SU-DHL-6 (cell line): ENCODE measurements around the gene FSTL4.

Source experiments
- H2AFZ ChIP-seq: fragments of 200-600 bp; sonication (generic); 2 replicates; pipeline ENCODE4 v1.6.1; 2014; ENCODE audit warnings: low read depth, mild to moderate bottlenecking, moderate library complexity, mixed read lengths, antibody characterized with exemption, low read length; ENCODE audit not compliant: severe bottlenecking
- H3F3A ChIP-seq: fragments of 200-600 bp; shearing (Covaris generic); 2 replicates; pipeline ENCODE4 v1.6.0; 2016; ENCODE audit warnings: antibody characterized with exemption, mild to moderate bottlenecking; ENCODE audit not compliant: insufficient read depth
- H3K27ac ChIP-seq: fragments of 200-600 bp; sonication (generic); 2 replicates; pipeline ENCODE4 v1.5.1; 2016; ENCODE audit warnings: low read depth, mild to moderate bottlenecking, low read length, moderate library complexity, mixed read lengths
- H3K27me3 ChIP-seq: fragments of 200-600 bp; sonication (generic), shearing (Covaris generic); 2 replicates; pipeline ENCODE4 v1.6.0; 2014; ENCODE audit warnings: mild to moderate bottlenecking, low read length
- H3K36me3 ChIP-seq: fragments of 200-600 bp; sonication (generic); 2 replicates; pipeline ENCODE4 v1.6.1; 2014; ENCODE audit warnings: mild to moderate bottlenecking, low read length, mixed read lengths
- H3K4me2 ChIP-seq: fragments of 300-600, 200-600 bp; shearing (Covaris generic), sonication (generic); 2 replicates; pipeline ENCODE4 v1.6.0; 2014; ENCODE audit warnings: low read length, low read depth, mild to moderate bottlenecking; ENCODE audit not compliant: poor library complexity, severe bottlenecking
- H3K4me3 ChIP-seq: fragments of 200-600 bp; sonication (generic); 2 replicates; pipeline ENCODE4 v1.5.1; 2014; ENCODE audit warnings: antibody characterized with exemption, low read length, mild to moderate bottlenecking, mixed read lengths; ENCODE audit not compliant: insufficient read depth, poor library complexity, severe bottlenecking
- H3K79me2 ChIP-seq: fragments of 200-600 bp; sonication (generic); 2 replicates; pipeline ENCODE4 v1.6.1; 2014; ENCODE audit warnings: mild to moderate bottlenecking, low read length, moderate library complexity; ENCODE audit not compliant: insufficient read depth
- H3K9ac ChIP-seq: fragments of 200-600 bp; sonication (generic); 2 replicates; pipeline ENCODE4 v1.7.0; 2014; ENCODE audit warnings: mild to moderate bottlenecking, low read length
- H3K9me2 ChIP-seq: fragments of 200-600 bp; sonication (generic); replicated peaks from 2 replicates; pipeline ENCODE4 v1.6.1; 2014; ENCODE audit warnings: low read length; ENCODE audit not compliant: insufficient read depth
- H3K9me3 ChIP-seq: fragments of 200-600 bp; sonication (generic); 2 replicates; pipeline ENCODE4 v1.6.1; 2014; ENCODE audit warnings: low read length, mixed read lengths; ENCODE audit not compliant: insufficient read depth
- H4K20me1 ChIP-seq: fragments of 200-600 bp; sonication (generic); 2 replicates; pipeline ENCODE4 v1.6.1; 2014; ENCODE audit warnings: low read depth, mild to moderate bottlenecking, antibody characterized with exemption, low read length, moderate library complexity, mixed read lengths
- EZH2phosphoT487 ChIP-seq: fragments of 200-600 bp; sonication (generic), shearing (Covaris generic); conservative IDR thresholded peaks from 2 replicates; pipeline ENCODE4 v1.6.1; 2018; ENCODE audit warnings: mild to moderate bottlenecking, antibody characterized with exemption, low read length, moderate library complexity, mixed read lengths
- TF ChIP-seq, protein P1 (sequence below): fragments of 200-600 bp; sonication (generic); IDR thresholded peaks from one replicate; pipeline ENCODE4 v1.5.1; 2017; ENCODE audit warnings: antibody characterized with exemption, mild to moderate bottlenecking, low read length, moderate library complexity; ENCODE audit not compliant: insufficient read depth, poor library complexity, severe bottlenecking

FSTL4 gene

DNA sequence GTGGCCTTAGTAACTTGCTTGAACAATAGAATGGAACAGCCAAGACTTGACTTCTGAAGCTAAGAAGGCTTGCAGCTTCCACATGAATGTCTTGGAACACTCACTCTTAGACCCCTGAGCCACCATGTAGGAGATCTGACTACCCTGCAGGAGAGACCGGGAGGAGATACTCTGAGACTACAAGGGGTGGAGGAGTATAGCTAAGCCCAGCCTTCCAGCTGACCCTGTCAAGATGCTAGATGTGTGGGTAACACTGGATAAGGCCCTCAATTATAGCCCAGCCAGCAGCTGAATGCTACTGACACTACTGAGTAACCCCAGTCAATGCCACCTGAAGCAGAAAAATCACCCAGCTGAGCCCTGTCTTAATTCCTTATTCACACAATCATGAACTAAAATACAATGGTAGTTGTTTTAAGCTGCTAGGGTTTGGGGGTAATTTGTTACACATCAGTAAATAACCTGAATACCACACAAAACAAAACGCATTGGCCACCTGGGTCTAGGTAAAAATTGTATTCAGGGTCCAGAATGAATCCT, 180.9 kb downstream of the FSTL4 start:
- no peak overlapping the region for H2AFZ ChIP-seq
- H3K27me3 ChIP-seq: no peaks in the 10 kb centered on the region
- H3K9ac ChIP-seq: no peak overlapping the region
- no peaks in the 10 kb centered on the region for H3K36me3 ChIP-seq
- H3K4me2 ChIP-seq: no peak overlapping the region
- TF ChIP-seq, protein P1, sequence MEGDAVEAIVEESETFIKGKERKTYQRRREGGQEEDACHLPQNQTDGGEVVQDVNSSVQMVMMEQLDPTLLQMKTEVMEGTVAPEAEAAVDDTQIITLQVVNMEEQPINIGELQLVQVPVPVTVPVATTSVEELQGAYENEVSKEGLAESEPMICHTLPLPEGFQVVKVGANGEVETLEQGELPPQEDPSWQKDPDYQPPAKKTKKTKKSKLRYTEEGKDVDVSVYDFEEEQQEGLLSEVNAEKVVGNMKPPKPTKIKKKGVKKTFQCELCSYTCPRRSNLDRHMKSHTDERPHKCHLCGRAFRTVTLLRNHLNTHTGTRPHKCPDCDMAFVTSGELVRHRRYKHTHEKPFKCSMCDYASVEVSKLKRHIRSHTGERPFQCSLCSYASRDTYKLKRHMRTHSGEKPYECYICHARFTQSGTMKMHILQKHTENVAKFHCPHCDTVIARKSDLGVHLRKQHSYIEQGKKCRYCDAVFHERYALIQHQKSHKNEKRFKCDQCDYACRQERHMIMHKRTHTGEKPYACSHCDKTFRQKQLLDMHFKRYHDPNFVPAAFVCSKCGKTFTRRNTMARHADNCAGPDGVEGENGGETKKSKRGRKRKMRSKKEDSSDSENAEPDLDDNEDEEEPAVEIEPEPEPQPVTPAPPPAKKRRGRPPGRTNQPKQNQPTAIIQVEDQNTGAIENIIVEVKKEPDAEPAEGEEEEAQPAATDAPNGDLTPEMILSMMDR: no peak
- TF ChIP-seq EZH2phosphoT487: no peak
- H3K4me3 ChIP-seq: no peak overlapping the region
- no peaks in the 10 kb centered on the region for H3K79me2 ChIP-seq
- H4K20me1 ChIP-seq: no peaks in the 10 kb centered on the region
- H3F3A ChIP-seq: no peaks in the 10 kb centered on the region
- no peaks in the 10 kb centered on the region for H3K9me2 ChIP-seq
- no peak overlapping the region for H3K27ac ChIP-seq
- no peaks in the 10 kb centered on the region for H3K9me3 ChIP-seq

DNA sequence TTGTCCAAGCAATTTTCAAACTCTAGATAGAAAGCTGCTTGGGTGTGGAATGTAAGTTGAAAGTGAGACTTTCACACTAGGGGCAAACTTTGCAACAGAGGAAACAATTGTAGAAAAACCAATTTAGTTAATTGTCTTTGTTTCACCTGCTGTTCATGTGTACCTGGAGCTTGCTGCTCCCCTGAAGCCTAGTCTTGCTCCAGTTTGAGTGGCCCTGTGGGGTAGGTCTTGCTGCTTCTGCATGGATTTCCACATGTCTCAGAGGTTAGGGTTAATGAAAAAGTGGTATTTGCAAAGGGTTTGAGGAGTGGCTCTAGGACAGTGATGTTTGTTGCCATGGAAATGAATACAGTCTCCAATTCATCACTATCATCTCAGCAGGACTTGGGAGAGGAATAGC, 182.2 kb downstream of the FSTL4 start:
- no peaks in the 10 kb centered on the region for H3K36me3 ChIP-seq
- H3K9me2 ChIP-seq: no peaks in the 10 kb centered on the region
- no peak overlapping the region for H3K9ac ChIP-seq
- H3F3A ChIP-seq: no peaks in the 10 kb centered on the region
- no peaks in the 10 kb centered on the region for H3K79me2 ChIP-seq
- H3K4me3 ChIP-seq: no peak overlapping the region
- H3K27ac ChIP-seq: no peak overlapping the region
- no peak overlapping the region for H2AFZ ChIP-seq
- no peaks in the 10 kb centered on the region for H4K20me1 ChIP-seq
- no peaks in the 10 kb centered on the region for H3K9me3 ChIP-seq
- no peak for TF ChIP-seq EZH2phosphoT487
- TF ChIP-seq, protein P1: no peak
- H3K4me2 ChIP-seq: no peak overlapping the region
- no peaks in the 10 kb centered on the region for H3K27me3 ChIP-seq

DNA sequence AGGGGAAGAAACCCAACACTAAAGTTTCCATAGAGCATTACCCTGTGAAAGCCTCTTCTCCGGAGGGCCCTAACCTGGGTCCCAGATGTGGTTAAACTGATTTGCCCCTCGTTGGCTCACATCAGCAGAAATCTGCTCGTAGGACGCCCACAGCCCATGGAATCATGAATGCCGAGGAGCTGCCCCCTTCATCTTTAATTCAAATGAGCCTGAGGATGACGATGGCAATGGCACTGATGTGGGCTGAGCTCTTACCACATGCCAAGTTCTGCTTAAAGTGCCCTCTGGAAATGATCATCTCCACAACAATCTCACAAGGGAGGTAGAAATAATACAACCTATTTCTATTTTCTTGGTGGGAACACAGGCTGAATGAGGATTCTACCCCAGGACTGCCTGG, 183.3 kb downstream of the FSTL4 start:
- TF ChIP-seq EZH2phosphoT487: no peak
- TF ChIP-seq, protein P1: no peak
- H4K20me1 ChIP-seq: no peaks in the 10 kb centered on the region
- H3K4me2 ChIP-seq: no peak overlapping the region
- no peak overlapping the region for H2AFZ ChIP-seq
- no peaks in the 10 kb centered on the region for H3K9me2 ChIP-seq
- H3K79me2 ChIP-seq: no peaks in the 10 kb centered on the region
- H3K27ac ChIP-seq: no peak overlapping the region
- no peaks in the 10 kb centered on the region for H3F3A ChIP-seq
- no peak overlapping the region for H3K4me3 ChIP-seq
- no peaks in the 10 kb centered on the region for H3K9me3 ChIP-seq
- no peaks in the 10 kb centered on the region for H3K36me3 ChIP-seq
- H3K27me3 ChIP-seq: no peaks in the 10 kb centered on the region
- H3K9ac ChIP-seq: no peak overlapping the region
